Astrocyte of the cerebellum (primary cell): ENCODE measurements around the gene DSG1.

Source experiments
- DNase-seq: peaks from one replicate; pipeline ENCODE4 v3.0.0-alpha.2; 2011; ENCODE audit warnings: low read depth
- H3K4me3 ChIP-seq: 2 replicates; pipeline ENCODE4 v1.5.1; 2011; ENCODE audit warnings: mild to moderate bottlenecking, low read depth, low read length, moderate library complexity
- in situ Hi-C: cut with HindIII; loops from 2 replicates; pipeline ENCODE4 v1.10.0; 2017; ENCODE audit warnings: low sequenced_read_pairs
- TF ChIP-seq, protein P1 (sequence below): IDR thresholded peaks from 2 replicates; pipeline ENCODE4 v1.5.1; 2012; ENCODE audit warnings: low read length, low read depth, moderate library complexity, mild to moderate bottlenecking; ENCODE audit errors: missing control alignments

DSG1 gene

DNA sequence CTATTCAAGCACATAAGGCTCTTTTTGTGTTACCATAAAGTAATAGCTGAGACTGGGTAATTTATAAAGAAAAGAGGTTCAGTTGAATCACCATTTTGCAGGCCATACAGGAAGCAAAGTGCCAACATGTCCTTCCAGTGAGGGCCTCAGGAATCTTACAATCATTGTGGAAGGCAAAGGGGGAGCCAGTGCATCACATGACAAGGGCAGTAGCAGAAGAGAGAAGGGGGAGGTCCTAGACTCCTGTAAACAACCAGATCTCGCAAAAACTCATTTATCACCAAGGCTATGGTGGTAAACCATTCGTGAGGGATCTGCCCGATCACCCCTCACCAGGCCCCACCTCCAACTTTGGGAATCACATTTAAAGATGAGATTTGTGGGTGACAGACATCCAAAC lies 75.3 kb downstream of the DSG1 start:
- in situ Hi-C loops, result no loop called here
- TF ChIP-seq, protein P1, sequence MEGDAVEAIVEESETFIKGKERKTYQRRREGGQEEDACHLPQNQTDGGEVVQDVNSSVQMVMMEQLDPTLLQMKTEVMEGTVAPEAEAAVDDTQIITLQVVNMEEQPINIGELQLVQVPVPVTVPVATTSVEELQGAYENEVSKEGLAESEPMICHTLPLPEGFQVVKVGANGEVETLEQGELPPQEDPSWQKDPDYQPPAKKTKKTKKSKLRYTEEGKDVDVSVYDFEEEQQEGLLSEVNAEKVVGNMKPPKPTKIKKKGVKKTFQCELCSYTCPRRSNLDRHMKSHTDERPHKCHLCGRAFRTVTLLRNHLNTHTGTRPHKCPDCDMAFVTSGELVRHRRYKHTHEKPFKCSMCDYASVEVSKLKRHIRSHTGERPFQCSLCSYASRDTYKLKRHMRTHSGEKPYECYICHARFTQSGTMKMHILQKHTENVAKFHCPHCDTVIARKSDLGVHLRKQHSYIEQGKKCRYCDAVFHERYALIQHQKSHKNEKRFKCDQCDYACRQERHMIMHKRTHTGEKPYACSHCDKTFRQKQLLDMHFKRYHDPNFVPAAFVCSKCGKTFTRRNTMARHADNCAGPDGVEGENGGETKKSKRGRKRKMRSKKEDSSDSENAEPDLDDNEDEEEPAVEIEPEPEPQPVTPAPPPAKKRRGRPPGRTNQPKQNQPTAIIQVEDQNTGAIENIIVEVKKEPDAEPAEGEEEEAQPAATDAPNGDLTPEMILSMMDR, result no peak
- no peak for DNase-seq
- H3K4me3 ChIP-seq, result no peak overlapping the region

DNA sequence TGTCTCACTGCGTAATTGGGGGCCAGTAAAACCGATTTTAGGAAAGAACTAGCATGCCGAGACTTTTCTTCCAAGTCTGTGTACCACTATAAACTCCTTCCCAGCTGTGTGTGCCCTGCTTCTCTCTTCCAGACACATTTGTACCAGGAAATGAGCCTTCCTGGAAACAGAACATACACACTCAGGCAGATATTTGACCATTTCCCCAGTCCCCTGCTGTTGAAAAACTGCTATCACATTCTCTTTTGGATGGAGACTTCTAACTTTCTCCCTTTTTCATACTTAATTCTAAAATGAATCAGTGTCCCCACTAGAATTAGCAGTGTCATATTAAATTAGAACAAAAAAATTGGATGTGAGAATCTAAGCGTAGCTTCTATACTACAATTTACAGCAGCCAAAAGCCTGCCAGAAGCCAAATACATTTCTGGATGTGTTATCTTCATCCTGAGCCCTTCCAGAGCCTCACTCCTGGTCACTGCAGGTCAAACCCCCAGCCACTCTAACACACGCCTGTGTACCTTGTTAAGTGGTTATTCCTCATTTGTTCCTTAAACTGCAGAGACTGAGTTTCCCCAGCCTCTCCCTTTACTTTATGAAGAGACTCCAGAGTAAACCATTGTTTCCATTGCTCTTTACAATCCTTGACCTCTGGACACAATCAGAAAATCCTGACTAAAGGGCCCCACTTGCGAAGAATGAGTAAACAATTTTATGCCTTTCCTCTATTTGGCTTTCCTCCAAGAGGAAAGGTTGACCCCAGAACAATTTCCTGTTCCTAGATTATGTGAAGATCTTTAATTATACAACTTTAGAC lies 79.0 kb downstream of the DSG1 start:
- TF ChIP-seq, protein P1, result no peak
- in situ Hi-C loops, result no loop called here
- no peak overlapping the region for H3K4me3 ChIP-seq
- DNase-seq, result no peak

DNA sequence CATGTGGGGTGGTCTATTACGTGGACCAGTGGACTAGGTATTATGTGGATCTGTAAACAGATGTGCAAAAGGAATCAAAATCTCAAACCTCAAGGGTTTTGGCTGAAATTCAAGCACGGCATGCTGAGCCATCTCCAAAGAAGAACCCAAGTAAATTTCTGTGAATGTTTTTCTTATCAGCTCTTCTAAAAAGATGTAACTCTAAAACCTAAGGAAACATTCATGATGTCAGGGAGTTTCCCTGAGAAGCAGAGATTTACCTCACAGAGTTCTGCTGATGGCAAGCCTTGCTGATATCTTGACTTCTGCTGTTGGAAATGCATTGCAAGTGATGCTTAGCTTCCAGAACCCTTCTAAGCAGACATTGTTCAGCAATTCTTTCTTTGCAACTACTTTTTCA lies 80.2 kb downstream of the DSG1 start:
- TF ChIP-seq, protein P1, result no peak
- no peak for DNase-seq
- no peak overlapping the region for H3K4me3 ChIP-seq
- in situ Hi-C loops, result no loop called here

DNA sequence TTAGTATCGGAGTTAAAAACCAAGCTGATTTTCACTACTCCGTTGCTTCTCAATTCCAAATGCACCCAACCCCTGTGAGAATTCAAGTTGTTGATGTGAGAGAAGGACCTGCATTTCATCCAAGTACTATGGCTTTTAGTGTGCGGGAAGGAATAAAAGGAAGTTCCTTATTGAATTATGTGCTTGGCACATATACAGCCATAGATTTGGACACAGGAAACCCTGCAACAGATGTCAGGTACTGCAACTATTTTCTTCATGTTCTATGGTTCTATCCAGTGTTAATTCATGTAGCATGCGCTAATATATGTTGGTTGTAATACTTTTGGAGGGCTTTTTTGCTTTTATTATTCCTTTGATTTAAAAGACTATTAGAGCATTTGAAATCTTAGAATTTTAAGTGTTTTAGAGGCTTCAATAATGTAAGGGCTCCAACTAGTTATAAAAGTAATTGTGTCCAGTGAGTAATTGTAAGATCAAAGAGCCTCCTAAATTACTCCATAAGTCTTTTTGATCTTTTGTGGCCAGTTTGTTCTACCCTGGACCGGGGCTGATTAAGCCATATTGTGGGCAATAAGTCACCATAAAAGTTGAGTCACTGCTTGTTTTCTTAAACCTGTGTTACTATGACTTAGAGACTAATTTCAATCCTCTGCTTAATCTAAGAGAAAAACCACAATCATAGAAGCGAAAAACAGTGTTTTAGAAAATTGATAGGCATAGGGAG lies 81.5 kb downstream of the DSG1 start:
- H3K4me3 ChIP-seq, result no peak overlapping the region
- TF ChIP-seq, protein P1, result no peak
- in situ Hi-C loops, result no loop called here
- DNase-seq, result peak; percentile 60

DNA sequence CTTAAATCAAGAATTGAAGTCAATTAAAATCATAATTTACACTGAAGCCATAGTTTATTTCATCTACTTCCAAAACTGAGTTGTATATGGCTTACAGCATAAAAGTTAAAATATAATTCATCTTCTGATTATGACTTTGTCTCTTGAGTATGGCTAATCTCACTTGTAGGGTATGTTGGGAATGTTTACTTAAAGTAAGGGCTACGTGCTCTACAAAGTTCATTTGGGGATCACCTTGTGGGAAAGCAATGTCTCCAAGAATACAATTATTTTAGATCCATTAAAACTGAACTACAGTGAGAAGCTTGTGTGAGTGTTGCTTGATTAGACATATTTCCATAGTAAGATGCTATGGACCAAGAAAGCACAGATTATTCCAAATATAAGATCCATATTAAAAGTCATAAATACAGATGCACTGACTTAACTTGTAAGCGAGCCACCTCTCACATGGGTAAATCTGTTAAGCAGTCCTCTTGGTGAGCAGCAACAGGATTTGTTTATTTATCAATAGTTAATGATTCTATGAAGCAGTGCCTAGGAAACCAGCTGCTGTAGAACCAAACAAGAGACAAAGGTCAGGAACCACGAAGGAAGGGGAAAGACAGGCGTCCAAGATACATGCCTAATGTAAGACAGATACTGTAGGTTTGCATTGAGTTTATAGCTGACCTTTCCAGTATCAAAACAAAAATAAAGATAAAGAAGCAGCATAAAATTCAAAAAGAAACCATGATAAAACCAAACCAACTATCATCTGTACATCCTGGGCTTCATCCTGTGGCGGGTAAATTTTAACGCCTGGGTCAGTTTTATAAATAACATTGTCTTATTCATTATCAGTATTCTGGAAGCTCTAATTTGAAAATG lies 83.4 kb downstream of the DSG1 start:
- no peak for DNase-seq
- TF ChIP-seq, protein P1, result no peak
- in situ Hi-C loops, result no loop called here
- no peak overlapping the region for H3K4me3 ChIP-seq

DNA sequence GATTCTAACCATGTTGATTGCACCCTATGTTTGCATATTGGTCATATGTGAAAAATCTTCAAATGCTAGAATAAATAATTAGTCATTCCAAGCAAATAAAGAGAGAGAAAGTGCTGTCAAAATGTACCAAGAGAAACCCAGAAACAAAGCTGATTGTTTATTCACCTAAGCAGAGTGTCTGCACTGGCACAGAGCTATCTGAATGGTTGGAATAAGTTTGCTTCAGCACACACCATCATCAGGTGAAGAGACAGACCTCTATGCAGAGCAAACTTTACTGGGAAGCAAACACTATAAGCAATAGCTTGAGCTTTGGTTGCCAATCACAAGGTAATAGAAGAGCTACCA lies 84.0 kb downstream of the DSG1 start:
- no peak overlapping the region for H3K4me3 ChIP-seq
- TF ChIP-seq, protein P1, result no peak
- DNase-seq, result no peak
- in situ Hi-C loops, result no loop called here
